ENCODE results near the gene PPP2R5D.

PPP2R5D gene

DNA sequence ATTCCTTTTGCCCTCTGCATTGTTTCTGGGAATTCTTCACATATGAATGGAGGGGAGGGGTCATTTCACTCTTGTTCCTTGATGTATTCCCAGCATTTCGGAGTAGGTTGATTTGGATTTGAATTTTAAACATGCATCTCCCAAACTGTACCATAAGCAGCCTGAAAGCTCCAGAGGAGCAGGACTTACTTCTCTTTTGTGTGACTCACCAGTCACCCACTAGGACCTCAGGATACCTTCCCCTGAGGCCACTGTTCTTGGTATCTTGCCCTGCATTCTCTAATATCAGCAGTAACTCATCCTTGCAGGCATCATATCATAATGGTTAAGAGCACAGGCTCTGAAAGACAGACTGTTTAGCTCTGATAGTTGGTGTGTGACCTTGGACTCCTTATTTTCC, 74.2 kb downstream of the PPP2R5D start:
- DNase-seq (ENCODE audit: low read depth in 2 of 2) = no peak

DNA sequence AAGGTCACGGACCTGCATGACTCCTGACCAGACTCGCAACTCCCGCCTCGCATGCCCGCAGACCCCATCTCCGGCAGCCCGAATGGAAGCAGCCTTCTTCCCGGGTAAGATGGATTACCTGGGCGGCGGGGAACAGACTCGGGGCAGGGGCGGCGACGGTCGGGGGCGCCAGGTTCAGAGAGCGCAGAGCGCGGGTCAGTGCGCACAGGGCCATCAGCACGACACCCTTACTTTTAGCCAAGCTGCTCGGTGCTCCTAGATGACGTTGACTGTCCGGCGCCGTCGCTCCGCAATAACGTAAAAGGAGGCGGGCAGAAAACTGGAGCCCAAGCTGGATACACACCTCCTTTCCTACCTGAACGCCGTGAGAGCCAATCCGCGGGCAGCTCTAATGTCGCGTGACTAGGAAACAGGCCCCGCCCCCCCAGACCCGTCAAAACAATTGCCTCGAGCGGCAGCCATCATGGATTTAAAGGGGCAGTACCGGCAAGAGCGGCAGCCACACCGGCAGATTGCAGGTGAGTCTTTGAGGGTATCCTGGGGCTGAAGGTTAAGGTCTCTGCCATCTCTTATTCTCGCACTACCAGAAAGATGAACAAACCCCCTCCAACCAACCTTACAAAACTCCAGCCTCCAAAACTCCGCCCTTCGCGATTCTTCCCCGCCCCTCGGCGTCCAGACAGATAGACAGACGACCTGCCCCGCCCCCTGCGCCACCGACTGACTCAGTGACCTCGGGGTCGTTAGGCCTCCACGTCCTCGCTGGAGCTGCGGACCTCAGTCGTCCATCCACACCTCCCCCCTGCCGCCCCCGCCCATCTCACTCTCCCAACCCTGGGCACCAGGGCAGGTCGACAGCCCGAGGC, 75.0 kb downstream of the PPP2R5D start, which contains the start of the genes KLC4 and MRPL2:
Gene KLC4 (plus strand): TSS at position 464 of the 866 bp plus-strand sequence. CDS start 1,705 bp downstream, outside the sequence.
Gene MRPL2 (minus strand): TSS at position 267 of the 866 bp plus-strand sequence. CDS start 53 bp downstream, at position 214.
- peak; percentile 90 to 92 for DNase-seq (ENCODE audit: low read depth in 2 of 2)

DNA sequence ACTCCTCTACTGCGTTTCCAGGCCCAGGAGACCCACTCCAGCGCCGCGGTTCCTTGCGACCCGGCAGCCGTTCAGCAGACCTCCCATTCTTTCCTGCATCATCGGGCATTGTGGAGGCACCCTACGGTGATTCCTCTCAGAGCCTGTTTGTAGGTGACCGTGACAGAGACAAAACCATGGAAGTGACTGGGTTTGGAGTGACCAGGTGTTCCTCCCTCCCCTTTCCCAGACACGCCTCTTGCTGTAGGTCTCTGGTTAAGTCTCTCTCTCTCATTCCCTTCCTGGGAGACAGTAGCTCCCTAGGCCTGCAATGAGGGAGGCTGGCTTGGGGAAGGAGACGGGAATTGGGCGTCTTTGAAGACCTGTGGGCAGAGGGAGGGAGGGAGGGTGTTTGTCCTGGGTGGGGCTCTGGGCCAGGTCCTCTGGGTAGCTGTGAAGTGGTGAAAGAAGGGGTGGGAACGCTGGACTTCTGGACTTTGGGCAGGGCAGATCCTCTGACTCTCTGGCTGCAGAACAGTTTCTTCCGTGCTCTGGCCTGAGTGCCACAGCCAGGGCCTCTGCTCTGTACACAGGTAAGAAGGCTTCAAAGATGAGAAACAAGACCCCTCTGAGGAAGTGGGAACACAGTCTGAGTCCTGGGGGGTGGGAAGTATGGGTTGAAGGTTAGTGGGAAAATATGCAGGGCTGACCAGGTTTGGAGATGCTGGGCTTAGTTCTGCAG, 75.8 kb downstream of the PPP2R5D start:
- DNase-seq (ENCODE audit: low read depth in 2 of 2) = no peak

DNA sequence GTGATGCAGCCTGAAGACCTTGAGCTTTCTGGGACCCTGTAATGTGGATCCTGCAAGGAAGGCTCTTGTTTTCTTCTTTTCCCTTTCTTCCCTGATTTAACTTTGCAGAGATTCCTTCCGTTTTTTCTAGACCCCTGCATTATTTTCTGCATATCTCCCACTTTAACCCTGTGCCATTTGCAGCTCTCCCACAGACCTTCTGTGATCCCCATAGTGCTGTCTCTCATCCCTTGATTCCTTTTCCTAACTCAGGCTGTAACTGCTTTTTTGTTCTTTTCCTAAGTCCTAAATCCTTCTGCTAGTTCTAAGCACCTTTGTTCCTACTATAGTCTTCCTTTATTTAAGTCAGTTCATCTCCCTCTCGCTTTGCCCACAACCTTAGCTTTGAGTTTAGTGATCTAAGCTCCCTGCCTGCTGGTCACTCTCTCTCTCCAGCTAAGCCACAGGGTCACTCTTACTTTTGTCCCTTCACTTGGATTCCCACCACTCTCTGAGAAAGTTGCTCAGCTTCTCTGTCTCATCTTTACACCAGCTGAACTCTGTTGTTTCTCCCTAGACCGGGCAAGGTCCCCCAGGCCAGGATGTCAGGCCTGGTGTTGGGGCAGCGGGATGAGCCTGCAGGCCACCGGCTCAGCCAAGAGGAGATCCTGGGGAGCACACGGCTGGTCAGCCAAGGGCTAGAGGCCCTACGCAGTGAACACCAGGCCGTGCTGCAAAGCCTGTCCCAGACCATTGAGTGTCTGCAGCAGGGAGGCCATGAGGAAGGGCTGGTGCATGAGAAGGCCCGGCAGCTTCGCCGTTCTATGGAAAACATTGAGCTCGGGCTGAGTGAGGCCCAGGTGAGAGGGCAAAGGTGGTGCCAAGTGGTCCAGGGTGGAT, 76.6 kb downstream of the PPP2R5D start:
- DNase-seq (ENCODE audit: low read depth in 2 of 2) = no peak

DNA sequence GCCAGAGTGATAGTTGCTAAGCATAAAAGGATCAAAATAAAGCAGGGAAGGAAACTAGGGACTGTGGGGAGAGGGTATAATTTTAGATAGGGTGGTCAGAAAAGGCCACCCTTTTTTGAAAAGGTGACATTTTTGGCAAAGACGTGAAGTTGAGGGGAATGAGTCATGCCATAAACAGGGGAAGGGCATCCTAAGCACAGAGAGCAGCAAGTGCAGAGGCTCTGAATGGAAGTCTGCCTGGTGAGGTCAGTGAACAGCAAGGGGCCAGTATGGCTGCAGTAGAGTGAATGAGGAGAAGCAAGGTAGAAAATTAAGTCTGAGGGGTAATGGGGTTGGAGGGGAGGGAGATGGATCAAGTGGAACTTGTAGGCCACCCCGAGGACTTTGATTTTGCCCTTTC, 77.5 kb downstream of the PPP2R5D start:
- no peak for DNase-seq (ENCODE audit: low read depth in 2 of 2)

All from stimulated activated CD4-positive, alpha-beta T cell treated with anti-CD3 and anti-CD28 coated beads, Interleukin-1b, Interleukin-23, amount 100 ng/mL, for 1 hour (primary cell).